Mesenchymal stem cell (in vitro differentiated cells and primary cell): Measurements from ENCODE around the gene TSPAN9.

Source experiments
- DNase-seq: peaks from one replicate; pipeline ENCODE4 v3.0.0-alpha.2; 2013
- H2AFZ ChIP-seq: one replicate; pipeline ENCODE4 v1.6.1; 2013; ENCODE audit warnings: low read depth, mild to moderate bottlenecking, control low read depth, inconsistent platforms, low read length, moderate library complexity
- H2AK5ac ChIP-seq: 2 replicates; pipeline ENCODE4 v1.6.1; 2013; ENCODE audit warnings: low read length, moderate library complexity, mild to moderate bottlenecking, inconsistent platforms; ENCODE audit not compliant: severe bottlenecking
- H2BK120ac ChIP-seq: one replicate; pipeline ENCODE4 v1.6.1; 2013; ENCODE audit warnings: low read depth, mild to moderate bottlenecking, inconsistent platforms, low read length, moderate library complexity
- H2BK12ac ChIP-seq, 2 experiments: one replicate each; pipeline ENCODE4 v1.6.1; 2013; ENCODE audit warnings: inconsistent platforms in 2 of 2, low read length in 2 of 2, mild to moderate bottlenecking in 2 of 2, moderate library complexity in 2 of 2, control low read depth in 1 of 2
- H2BK15ac ChIP-seq: one replicate; pipeline ENCODE4 v1.6.1; 2013; ENCODE audit warnings: mild to moderate bottlenecking, low read depth, inconsistent platforms; ENCODE audit not compliant: poor library complexity, severe bottlenecking
- H2BK5ac ChIP-seq: 2 replicates; pipeline ENCODE4 v1.6.1; 2013; ENCODE audit warnings: low read depth, mild to moderate bottlenecking, low read length, control low read depth, inconsistent platforms; ENCODE audit not compliant: poor library complexity, severe bottlenecking
- H3K14ac ChIP-seq, 2 experiments: one replicate each; pipeline ENCODE4 v1.6.1; 2013; ENCODE audit warnings: inconsistent platforms in 2 of 2, low read length in 2 of 2, control low read depth in 1 of 2, mild to moderate bottlenecking in 1 of 2, moderate library complexity in 1 of 2
- H3K18ac ChIP-seq, 2 experiments: one replicate each; pipeline ENCODE4 v1.6.1; 2013; ENCODE audit warnings: inconsistent platforms in 2 of 2, low read length in 2 of 2, control low read depth in 1 of 2, low read depth in 1 of 2, mild to moderate bottlenecking in 1 of 2
- H3K23ac ChIP-seq, 2 experiments: one replicate each; pipeline ENCODE4 v1.6.1; 2013; ENCODE audit warnings: inconsistent platforms in 2 of 2, low read length in 2 of 2, mild to moderate bottlenecking in 2 of 2, moderate library complexity in 2 of 2, control low read depth in 1 of 2
- H3K27ac ChIP-seq: 2 replicates; pipeline ENCODE4 v1.5.1; 2013; ENCODE audit warnings: mild to moderate bottlenecking, moderate library complexity, low read length, control low read depth, inconsistent platforms; ENCODE audit not compliant: poor library complexity, severe bottlenecking
- H3K27me3 ChIP-seq, 2 experiments: 2 replicates each; pipeline versions ENCODE4 v1.6.1 to v1.7.0; 2013; ENCODE audit warnings: low read length in 2 of 2, mild to moderate bottlenecking in 2 of 2, moderate library complexity in 2 of 2, control low read depth in 1 of 2, inconsistent platforms in 1 of 2; ENCODE audit not compliant: control insufficient read depth in 1 of 2, insufficient read depth in 1 of 2
- H3K36me3 ChIP-seq, 2 experiments: 2 replicates each; pipeline versions ENCODE4 v1.6.1 to v1.7.0; 2013; ENCODE audit warnings: low read length in 2 of 2, control low read depth in 1 of 2, inconsistent platforms in 1 of 2, low read depth in 1 of 2, mild to moderate bottlenecking in 1 of 2; ENCODE audit not compliant: insufficient read depth in 2 of 2, control insufficient read depth in 1 of 2
- H3K4ac ChIP-seq, 2 experiments: one replicate each; pipeline ENCODE4 v1.6.1; 2013; ENCODE audit warnings: inconsistent platforms in 2 of 2, low read length in 2 of 2, mild to moderate bottlenecking in 2 of 2, moderate library complexity in 2 of 2, control low read depth in 1 of 2, low read depth in 1 of 2
- H3K4me1 ChIP-seq: 2 replicates; pipeline ENCODE4 v1.6.1; 2013; ENCODE audit warnings: low read depth, low read length, control low read depth; ENCODE audit not compliant: control insufficient read depth, insufficient read depth
- H3K4me2 ChIP-seq: 2 replicates; pipeline ENCODE4 v1.6.1; 2013; ENCODE audit warnings: low read length, mild to moderate bottlenecking, inconsistent platforms; ENCODE audit not compliant: poor library complexity, severe bottlenecking
- H3K4me3 ChIP-seq, 2 experiments: 2 replicates each; pipeline versions ENCODE4 v1.5.1 to v1.7.0; 2013; ENCODE audit warnings: low read length in 2 of 2, mild to moderate bottlenecking in 2 of 2, control low read depth in 1 of 2, low read depth in 1 of 2; ENCODE audit not compliant: insufficient read depth in 1 of 2
- H3K79me1 ChIP-seq: replicated peaks from 2 replicates; pipeline ENCODE4 v1.6.1; 2013; ENCODE audit warnings: mild to moderate bottlenecking, control low read depth, low read length, inconsistent platforms; ENCODE audit not compliant: poor library complexity, severe bottlenecking
- H3K9ac ChIP-seq: 2 replicates; pipeline ENCODE4 v1.7.0; 2013; ENCODE audit warnings: mild to moderate bottlenecking, low read length, moderate library complexity
- H3K9me3 ChIP-seq: 2 replicates; pipeline ENCODE4 v1.7.0; 2013; ENCODE audit warnings: mild to moderate bottlenecking, low read length; ENCODE audit not compliant: control insufficient read depth
- H4K8ac ChIP-seq: one replicate; pipeline ENCODE4 v1.6.1; 2013; ENCODE audit warnings: inconsistent platforms, mild to moderate bottlenecking, low read length, moderate library complexity
- H4K91ac ChIP-seq: one replicate; pipeline ENCODE4 v1.6.1; 2013; ENCODE audit warnings: mild to moderate bottlenecking, low read length, inconsistent platforms
- WGBS: methylation state at CpG from one replicate; pipeline ENCODE4 v1.1.7; 2013; ENCODE audit warnings: mixed read lengths; 5-methylcytosine and 5-hydroxymethylcytosine counted together

Gene TSPAN9

GRCh38 chr12:3259973-3260372, 182.8 kb downstream of the TSPAN9 start:
- no peak overlapping the region for H2BK120ac ChIP-seq
- no peak overlapping the region for H3K23ac ChIP-seq
- no peak overlapping the region for H2BK12ac ChIP-seq
- H4K91ac ChIP-seq: no peak overlapping the region
- DNase-seq: no peak
- H4K8ac ChIP-seq: no peak overlapping the region
- H3K36me3 ChIP-seq: peaks cover 0 to 27% of the 10 kb centered on the region in 2 experiments
- H3K27ac ChIP-seq: no peak overlapping the region
- H2AK5ac ChIP-seq: no peak overlapping the region
- no peaks in the 10 kb centered on the region for H3K9me3 ChIP-seq
- no peak overlapping the region for H3K14ac ChIP-seq
- H2AFZ ChIP-seq: no peak overlapping the region
- no peak overlapping the region for H3K9ac ChIP-seq
- H3K27me3 ChIP-seq: peaks cover 0 to 9% of the 10 kb centered on the region in 2 experiments
- H3K79me1 ChIP-seq: peaks cover 16% of the 10 kb centered on the region
- H3K4me2 ChIP-seq: no peak overlapping the region
- no peak overlapping the region for H3K4ac ChIP-seq
- H3K18ac ChIP-seq: no peak overlapping the region
- no peak overlapping the region for H3K4me3 ChIP-seq
- peaks cover 16% of the 10 kb centered on the region for H3K4me1 ChIP-seq
- no peak overlapping the region for H2BK15ac ChIP-seq
- WGBS: 93% methylated on average over 8 of the region's 8 CpGs
- no peak overlapping the region for H2BK5ac ChIP-seq

- H3K4me2 ChIP-seq: no peak overlapping the region
- H2BK5ac ChIP-seq: no peak overlapping the region
- H2BK15ac ChIP-seq: no peak overlapping the region
- H2BK12ac ChIP-seq: no peak overlapping the region
- H2AK5ac ChIP-seq: no peak overlapping the region
- H2AFZ ChIP-seq: no peak overlapping the region
- peaks cover 20% of the 10 kb centered on the region for H3K4me1 ChIP-seq
- H4K91ac ChIP-seq: no peak overlapping the region
- peaks cover 0 to 33% of the 10 kb centered on the region in 2 experiments for H3K36me3 ChIP-seq
- no peaks in the 10 kb centered on the region for H3K9me3 ChIP-seq
- no peak overlapping the region for H3K4me3 ChIP-seq
- no peak overlapping the region for H3K18ac ChIP-seq
- WGBS: 93% methylated on average over 11 of the region's 11 CpGs
- H3K23ac ChIP-seq: peak overlapping the region in 1 of 2 experiments; percentile 19
- H3K4ac ChIP-seq: no peak overlapping the region
- H3K14ac ChIP-seq: no peak overlapping the region
- DNase-seq: no peak
- no peak overlapping the region for H3K27ac ChIP-seq
- no peak overlapping the region for H2BK120ac ChIP-seq
- peaks cover 0 to 24% of the 10 kb centered on the region in 2 experiments for H3K27me3 ChIP-seq
- H3K9ac ChIP-seq: no peak overlapping the region
- no peak overlapping the region for H4K8ac ChIP-seq
- peaks cover 9% of the 10 kb centered on the region for H3K79me1 ChIP-seq
Observed at GRCh38 chr12:3261782-3262359, 184.7 kb downstream of the TSPAN9 start.

- Histone ChIP-seq H3K4ac (no peak overlapping the region), H3K9me3 (no peaks in the 10 kb centered on the region), H3K14ac (no peak overlapping the region), H3K4me1 (peaks cover 17% of the 10 kb centered on the region), H2BK120ac (no peak overlapping the region), H2BK15ac (no peak overlapping the region), H3K4me3 (no peak overlapping the region), H3K36me3 (peaks cover 0 to 33% of the 10 kb centered on the region in 2 experiments), H3K4me2 (no peak overlapping the region), H2BK5ac (no peak overlapping the region), H2BK12ac (no peak overlapping the region), H4K91ac (no peak overlapping the region), H2AK5ac (no peak overlapping the region), H3K9ac (no peak overlapping the region), H4K8ac (no peak overlapping the region), H3K27me3 (peaks cover 0 to 25% of the 10 kb centered on the region in 2 experiments), H2AFZ (no peak overlapping the region), H3K27ac (no peak overlapping the region), H3K23ac (no peak overlapping the region), H3K18ac (no peak overlapping the region), H3K79me1 (peaks cover 8% of the 10 kb centered on the region)
- WGBS: 90% methylated on average over 9 of the region's 10 CpGs
- no peak for DNase-seq
Observed at GRCh38 chr12:3262470-3262869, 185.3 kb downstream of the TSPAN9 start.

DNA sequence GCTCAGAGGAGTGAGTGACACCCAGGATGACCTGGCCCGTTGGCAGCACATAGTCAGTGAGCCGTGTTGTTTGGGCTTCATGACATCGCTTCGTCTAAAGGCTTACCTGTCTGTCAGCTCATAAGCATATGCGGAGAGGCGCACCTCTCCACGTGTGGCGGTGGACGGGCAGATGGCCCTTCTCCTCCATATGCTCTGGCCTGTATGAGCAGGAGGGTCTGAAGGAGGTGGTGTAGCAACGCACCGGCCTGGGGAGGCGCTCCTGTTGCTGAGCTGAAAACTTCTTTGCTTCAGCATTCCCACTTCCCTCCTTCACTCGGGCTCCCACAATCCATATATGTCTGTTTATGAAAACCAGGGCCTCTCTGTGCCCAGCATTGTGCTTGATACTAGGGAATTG, 186.1 kb downstream of the TSPAN9 start:
- no peak overlapping the region for H2BK5ac ChIP-seq
- H2BK12ac ChIP-seq: no peak overlapping the region
- no peak overlapping the region for H3K27ac ChIP-seq
- peaks cover 0 to 25% of the 10 kb centered on the region in 2 experiments for H3K27me3 ChIP-seq
- no peak for DNase-seq
- H3K4me3 ChIP-seq: no peak overlapping the region
- H3K9ac ChIP-seq: no peak overlapping the region
- peaks cover 13% of the 10 kb centered on the region for H3K4me1 ChIP-seq
- H2AK5ac ChIP-seq: no peak overlapping the region
- H3K14ac ChIP-seq: no peak overlapping the region
- H3K79me1 ChIP-seq: peaks cover 5% of the 10 kb centered on the region
- H3K9me3 ChIP-seq: no peaks in the 10 kb centered on the region
- no peak overlapping the region for H2BK120ac ChIP-seq
- H3K4me2 ChIP-seq: no peak overlapping the region
- no peak overlapping the region for H3K23ac ChIP-seq
- no peak overlapping the region for H2BK15ac ChIP-seq
- H3K18ac ChIP-seq: no peak overlapping the region
- no peak overlapping the region for H4K8ac ChIP-seq
- H3K36me3 ChIP-seq: peaks cover 0 to 35% of the 10 kb centered on the region in 2 experiments
- H2AFZ ChIP-seq: no peak overlapping the region
- 93% methylated on average over 13 of the region's 13 CpGs for WGBS
- no peak overlapping the region for H3K4ac ChIP-seq
- no peak overlapping the region for H4K91ac ChIP-seq
